Measurements from ENCODE around the gene ASB14.

ASB14 gene

GRCh38 chr3:57252404-57252803 is 40.1 kb downstream of the ASB14 start:
- Histone ChIP-seq H3K9me3 (ENCODE audit: insufficient read depth, low read depth, low read length) (no peaks in the 10 kb centered on the region), H3K4ac (ENCODE audit: low read depth, low read length) (no peak overlapping the region), H3K18ac (ENCODE audit: low read length) (no peak overlapping the region), H3K9ac (ENCODE audit: low read length) (no peak overlapping the region), H4K8ac (ENCODE audit: low read depth, low read length) (no peak overlapping the region), H3K4me3 (ENCODE audit: low read depth, low read length) (no peak overlapping the region), H3K23ac (ENCODE audit: low read length) (no peak overlapping the region), H3K27me3 (ENCODE audit: insufficient read depth, low read length) (no peaks in the 10 kb centered on the region), H2BK120ac (ENCODE audit: insufficient read depth, low read length, poor library complexity) (no peak overlapping the region), H3K79me1 (ENCODE audit: low read length) (no peaks in the 10 kb centered on the region), H3K4me2 (ENCODE audit: low read length) (no peak overlapping the region), H4K12ac (ENCODE audit: low read depth, low read length) (no peak overlapping the region), H3K14ac (ENCODE audit: low read length) (no peak overlapping the region), H2BK5ac (ENCODE audit: low read depth, low read length, poor library complexity) (no peak overlapping the region), H3K27ac (ENCODE audit: low read depth, low read length) (no peak overlapping the region), H2AFZ (ENCODE audit: insufficient read depth, low read length, poor library complexity) (no peak overlapping the region), H2BK12ac (ENCODE audit: low read length) (no peak overlapping the region), H3K36me3 (ENCODE audit: control insufficient read depth in 1 of 2, insufficient read depth in 2 of 2, low read length in 2 of 2) (peaks cover 2 to 13% of the 10 kb centered on the region in 2 experiments), H4K91ac (ENCODE audit: low read depth, low read length) (no peak overlapping the region), H3K4me1 (ENCODE audit: control insufficient read depth in 1 of 2, insufficient read depth in 2 of 2, low read length in 2 of 2) (no peaks in the 10 kb centered on the region), H2AK5ac (ENCODE audit: low read length) (no peak overlapping the region), H3K79me2 (ENCODE audit: control insufficient read depth, insufficient read depth, low read length, poor library complexity) (no peaks in the 10 kb centered on the region)
- WGBS (ENCODE audit: extremely low coverage, insufficient coverage, insufficient read length): no CpG with 5 or more reads among the region's 1 CpG
- no peak for DNase-seq

GRCh38 chr3:57244946-57245345 is 47.5 kb downstream of the ASB14 start:
- H3K14ac ChIP-seq (ENCODE audit: low read length): no peak overlapping the region
- no peak overlapping the region for H2BK120ac ChIP-seq (ENCODE audit: insufficient read depth, low read length, poor library complexity)
- no peaks in the 10 kb centered on the region for H3K4me1 ChIP-seq (ENCODE audit: control insufficient read depth in 1 of 2, insufficient read depth in 2 of 2, low read length in 2 of 2)
- H3K27me3 ChIP-seq (ENCODE audit: insufficient read depth, low read length): no peaks in the 10 kb centered on the region
- no peak overlapping the region for H3K9ac ChIP-seq (ENCODE audit: low read length)
- H3K4ac ChIP-seq (ENCODE audit: low read depth, low read length): no peak overlapping the region
- no peak for DNase-seq
- H3K4me3 ChIP-seq (ENCODE audit: low read depth, low read length): no peak overlapping the region
- no peak overlapping the region for H3K18ac ChIP-seq (ENCODE audit: low read length)
- H3K79me1 ChIP-seq (ENCODE audit: low read length): no peaks in the 10 kb centered on the region
- H2AK5ac ChIP-seq (ENCODE audit: low read length): no peak overlapping the region
- no peak overlapping the region for H4K12ac ChIP-seq (ENCODE audit: low read depth, low read length)
- H2BK5ac ChIP-seq (ENCODE audit: low read depth, low read length, poor library complexity): no peak overlapping the region
- peaks cover 8% of the 10 kb centered on the region in 2 experiments for H3K36me3 ChIP-seq (ENCODE audit: control insufficient read depth in 1 of 2, insufficient read depth in 2 of 2, low read length in 2 of 2)
- H2AFZ ChIP-seq (ENCODE audit: insufficient read depth, low read length, poor library complexity): no peak overlapping the region
- no peak overlapping the region for H3K27ac ChIP-seq (ENCODE audit: low read depth, low read length)
- H4K8ac ChIP-seq (ENCODE audit: low read depth, low read length): no peak overlapping the region
- WGBS (ENCODE audit: extremely low coverage, insufficient coverage, insufficient read length): no CpG with 5 or more reads among the region's 2 CpGs
- H4K91ac ChIP-seq (ENCODE audit: low read depth, low read length): no peak overlapping the region
- H3K9me3 ChIP-seq (ENCODE audit: insufficient read depth, low read depth, low read length): no peaks in the 10 kb centered on the region
- no peak overlapping the region for H2BK12ac ChIP-seq (ENCODE audit: low read length)
- no peak overlapping the region for H3K23ac ChIP-seq (ENCODE audit: low read length)
- no peaks in the 10 kb centered on the region for H3K79me2 ChIP-seq (ENCODE audit: control insufficient read depth, insufficient read depth, low read length, poor library complexity)
- no peak overlapping the region for H3K4me2 ChIP-seq (ENCODE audit: low read length)

GRCh38 chr3:57234613-57235575 is 57.6 kb downstream of the ASB14 start:
- no CpG with 5 or more reads among the region's 13 CpGs for WGBS (ENCODE audit: extremely low coverage, insufficient coverage, insufficient read length)
- H2BK5ac ChIP-seq (ENCODE audit: low read depth, low read length, poor library complexity): no peak overlapping the region
- no peaks in the 10 kb centered on the region for H3K79me1 ChIP-seq (ENCODE audit: low read length)
- H4K12ac ChIP-seq (ENCODE audit: low read depth, low read length): no peak overlapping the region
- H3K27me3 ChIP-seq (ENCODE audit: insufficient read depth, low read length): no peaks in the 10 kb centered on the region
- H3K23ac ChIP-seq (ENCODE audit: low read length): no peak overlapping the region
- no peak overlapping the region for H3K4me2 ChIP-seq (ENCODE audit: low read length)
- H3K27ac ChIP-seq (ENCODE audit: low read depth, low read length): no peak overlapping the region
- H2AK5ac ChIP-seq (ENCODE audit: low read length): no peak overlapping the region
- no peak overlapping the region for H2BK120ac ChIP-seq (ENCODE audit: insufficient read depth, low read length, poor library complexity)
- H3K18ac ChIP-seq (ENCODE audit: low read length): no peak overlapping the region
- H3K9me3 ChIP-seq (ENCODE audit: insufficient read depth, low read depth, low read length): no peaks in the 10 kb centered on the region
- no peak overlapping the region for H3K9ac ChIP-seq (ENCODE audit: low read length)
- H3K4me3 ChIP-seq (ENCODE audit: low read depth, low read length): no peak overlapping the region
- no peaks in the 10 kb centered on the region for H3K79me2 ChIP-seq (ENCODE audit: control insufficient read depth, insufficient read depth, low read length, poor library complexity)
- no peak overlapping the region for H4K8ac ChIP-seq (ENCODE audit: low read depth, low read length)
- no peaks in the 10 kb centered on the region for H3K4me1 ChIP-seq (ENCODE audit: control insufficient read depth in 1 of 2, insufficient read depth in 2 of 2, low read length in 2 of 2)
- peaks cover 2 to 4% of the 10 kb centered on the region in 2 experiments for H3K36me3 ChIP-seq (ENCODE audit: control insufficient read depth in 1 of 2, insufficient read depth in 2 of 2, low read length in 2 of 2)
- H2BK12ac ChIP-seq (ENCODE audit: low read length): no peak overlapping the region
- no peak overlapping the region for H3K14ac ChIP-seq (ENCODE audit: low read length)
- H3K4ac ChIP-seq (ENCODE audit: low read depth, low read length): no peak overlapping the region
- H4K91ac ChIP-seq (ENCODE audit: low read depth, low read length): no peak overlapping the region
- no peak overlapping the region for H2AFZ ChIP-seq (ENCODE audit: insufficient read depth, low read length, poor library complexity)
- DNase-seq: no peak

GRCh38 chr3:57233799-57234198 is 58.7 kb downstream of the ASB14 start:
- no peak overlapping the region for H2BK12ac ChIP-seq (ENCODE audit: low read length)
- H3K4ac ChIP-seq (ENCODE audit: low read depth, low read length): no peak overlapping the region
- no peaks in the 10 kb centered on the region for H3K9me3 ChIP-seq (ENCODE audit: insufficient read depth, low read depth, low read length)
- no peak overlapping the region for H2AK5ac ChIP-seq (ENCODE audit: low read length)
- no peaks in the 10 kb centered on the region for H3K79me1 ChIP-seq (ENCODE audit: low read length)
- no peak overlapping the region for H3K4me2 ChIP-seq (ENCODE audit: low read length)
- no peaks in the 10 kb centered on the region for H3K27me3 ChIP-seq (ENCODE audit: insufficient read depth, low read length)
- H3K36me3 ChIP-seq (ENCODE audit: control insufficient read depth in 1 of 2, insufficient read depth in 2 of 2, low read length in 2 of 2): peaks cover under 1 to 1% of the 10 kb centered on the region in 2 experiments
- H2AFZ ChIP-seq (ENCODE audit: insufficient read depth, low read length, poor library complexity): no peak overlapping the region
- H4K12ac ChIP-seq (ENCODE audit: low read depth, low read length): no peak overlapping the region
- H3K9ac ChIP-seq (ENCODE audit: low read length): no peak overlapping the region
- H3K4me1 ChIP-seq (ENCODE audit: control insufficient read depth in 1 of 2, insufficient read depth in 2 of 2, low read length in 2 of 2): peaks cover 0 to under 1% of the 10 kb centered on the region in 2 experiments
- no peak overlapping the region for H2BK5ac ChIP-seq (ENCODE audit: low read depth, low read length, poor library complexity)
- no peak overlapping the region for H3K23ac ChIP-seq (ENCODE audit: low read length)
- no peak for DNase-seq
- H3K4me3 ChIP-seq (ENCODE audit: low read depth, low read length): no peak overlapping the region
- no peak overlapping the region for H4K8ac ChIP-seq (ENCODE audit: low read depth, low read length)
- no peaks in the 10 kb centered on the region for H3K79me2 ChIP-seq (ENCODE audit: control insufficient read depth, insufficient read depth, low read length, poor library complexity)
- H2BK120ac ChIP-seq (ENCODE audit: insufficient read depth, low read length, poor library complexity): no peak overlapping the region
- WGBS (ENCODE audit: extremely low coverage, insufficient coverage, insufficient read length): no CpG with 5 or more reads among the region's 2 CpGs
- H3K27ac ChIP-seq (ENCODE audit: low read depth, low read length): no peak overlapping the region
- H3K14ac ChIP-seq (ENCODE audit: low read length): no peak overlapping the region
- H4K91ac ChIP-seq (ENCODE audit: low read depth, low read length): no peak overlapping the region
- H3K18ac ChIP-seq (ENCODE audit: low read length): no peak overlapping the region
